NCI-H2029 (cell line): Measurements from ENCODE around the gene TEDDM1.
"Not testable (repeated sequence)": the region's sequence is repeated elsewhere in the genome, so short reads cannot be mapped to it uniquely, and the experiment has no call there.

Experiments
- DNase-seq: peaks from one replicate; lab custom pipeline; 2025; lab: John Stamatoyannopoulos, UW

Gene TEDDM1

GRCh38 chr1:182380199-182380598 lies 20.3 kb downstream of the TEDDM1 start:
- DNase-seq = no peak

- DNase-seq = not testable (repeated sequence)
Observed at GRCh38 chr1:182379781-182380180, 20.7 kb downstream of the TEDDM1 start.

GRCh38 chr1:182376936-182377574 lies 23.4 kb downstream of the TEDDM1 start:
- no peak for DNase-seq

- DNase-seq = no peak
Observed at GRCh38 chr1:182374101-182374834, 26.2 kb downstream of the TEDDM1 start.

- no peak for DNase-seq
Observed at GRCh38 chr1:182370532-182370931, 29.9 kb downstream of the TEDDM1 start.

GRCh38 chr1:182368903-182369302 lies 31.6 kb downstream of the TEDDM1 start:
- no peak for DNase-seq

- DNase-seq = no peak
Observed at GRCh38 chr1:182368358-182368757, 32.1 kb downstream of the TEDDM1 start.

- no peak for DNase-seq
Observed at GRCh38 chr1:182367926-182368325, 32.5 kb downstream of the TEDDM1 start.

- DNase-seq = no peak
Observed at GRCh38 chr1:182366596-182366995, 33.9 kb downstream of the TEDDM1 start.

GRCh38 chr1:182359645-182360044 lies 40.8 kb downstream of the TEDDM1 start:
- no peak for DNase-seq

GRCh38 chr1:182357913-182358312 lies 42.6 kb downstream of the TEDDM1 start:
- peak; percentile 12 for DNase-seq

GRCh38 chr1:182357171-182357570 lies 43.3 kb downstream of the TEDDM1 start:
- DNase-seq = peak; percentile 4

- no peak for DNase-seq
Observed at GRCh38 chr1:182355723-182356098, 44.8 kb downstream of the TEDDM1 start.

- DNase-seq = no peak
Observed at GRCh38 chr1:182351790-182352364, 48.6 kb downstream of the TEDDM1 start.

- DNase-seq = no peak
Observed at GRCh38 chr1:182350839-182351238, 49.6 kb downstream of the TEDDM1 start.

GRCh38 chr1:182348961-182349747 lies 51.3 kb downstream of the TEDDM1 start:
- DNase-seq = no peak
